ENCODE results near the gene ASB1.

Gene ASB1

GRCh38 chr2:238446371-238446770 is 19.6 kb downstream of the ASB1 start:
- DNase-seq = no peak

- DNase-seq = no peak
Observed at GRCh38 chr2:238448031-238448955, 21.6 kb downstream of the ASB1 start.

- no peak for DNase-seq
Observed at GRCh38 chr2:238449241-238449640, 22.5 kb downstream of the ASB1 start.

GRCh38 chr2:238449909-238450417 is 23.2 kb downstream of the ASB1 start:
- DNase-seq = no peak

GRCh38 chr2:238450440-238450861 is 23.7 kb downstream of the ASB1 start:
- DNase-seq = no peak

GRCh38 chr2:238453842-238454241 is 27.1 kb downstream of the ASB1 start:
- no peak for DNase-seq

- no peak for DNase-seq
Observed at GRCh38 chr2:238456449-238456848, 29.7 kb downstream of the ASB1 start.

GRCh38 chr2:238456970-238457926 is 30.5 kb downstream of the ASB1 start:
- DNase-seq = no peak

GRCh38 chr2:238457927-238458324 is 31.2 kb downstream of the ASB1 start:
- no peak for DNase-seq

- no peak for DNase-seq
Observed at GRCh38 chr2:238458651-238459050, 31.9 kb downstream of the ASB1 start.

- no peak for DNase-seq
Observed at GRCh38 chr2:238459081-238459629, 32.4 kb downstream of the ASB1 start.

- no peak for DNase-seq
Observed at GRCh38 chr2:238461051-238461450, 34.3 kb downstream of the ASB1 start.

- DNase-seq = no peak
Observed at GRCh38 chr2:238461491-238461890, 34.8 kb downstream of the ASB1 start.

GRCh38 chr2:238461916-238462315 is 35.2 kb downstream of the ASB1 start:
- DNase-seq = no peak

- peak; percentile 27 for DNase-seq
Observed at GRCh38 chr2:238462782-238463396, 36.2 kb downstream of the ASB1 start.

GRCh38 chr2:238464389-238464788 is 37.7 kb downstream of the ASB1 start:
- no peak for DNase-seq

GRCh38 chr2:238465487-238466242 is 38.9 kb downstream of the ASB1 start:
- no peak for DNase-seq

- peak; percentile 62 for DNase-seq
Observed at GRCh38 chr2:238466243-238466756, 39.6 kb downstream of the ASB1 start.

GRCh38 chr2:238467062-238467461 is 40.3 kb downstream of the ASB1 start:
- DNase-seq = no peak

- no peak for DNase-seq
Observed at GRCh38 chr2:238467792-238468191, 41.1 kb downstream of the ASB1 start.

- DNase-seq = no peak
Observed at GRCh38 chr2:238469155-238469554, 42.4 kb downstream of the ASB1 start.

- DNase-seq = no peak
Observed at GRCh38 chr2:238473014-238473413, 46.3 kb downstream of the ASB1 start.

Data from NCI-H146 (cell line).